Testis (tissue), 3 donors: ENCODE results near the gene ARHGEF28. TPM values are rescaled to one million over a fixed set of nuclear protein-coding genes. Genes with fewer than 3 reads are reported as not detected.

Experiments
- DNase-seq: peaks from one replicate; pipeline ENCODE4 v3.0.0-alpha.2; 2019
- H3K27ac ChIP-seq, 2 donors: fragments of 200-600 bp; sonication (generic); one replicate each; pipeline ENCODE4 v1.5.1; 2019
- H3K27me3 ChIP-seq: fragments of 200-600 bp; sonication (generic); one replicate; pipeline ENCODE4 v1.5.1; 2019
- H3K36me3 ChIP-seq: fragments of 200-600 bp; sonication (generic); one replicate; pipeline ENCODE4 v1.5.1; 2017; ENCODE audit warnings: low read depth; ENCODE audit errors: missing control alignments
- H3K4me1 ChIP-seq: fragments of 200-600 bp; sonication (generic); one replicate; pipeline ENCODE4 v1.5.1; 2019
- H3K4me3 ChIP-seq, 2 donors: fragments of 200-600 bp; sonication (generic); one replicate each; pipeline ENCODE4 v1.5.1; 2017 to 2019
- H3K9me3 ChIP-seq: fragments of 200-600 bp; sonication (generic); one replicate; pipeline ENCODE4 v1.5.1; 2017
- CTCF ChIP-seq, 3 experiments: fragments of 450-650 bp in 2 of 3; fragments of 200-600 bp in 1 of 3; sonication (generic) in 1 of 3; IDR thresholded peaks; one replicate each; pipeline ENCODE4 v1.5.1; 2016 to 2019; ENCODE audit warnings: antibody characterized with exemption in 3 of 3, mild to moderate bottlenecking in 2 of 3, moderate library complexity in 1 of 3
- POLR2A ChIP-seq: fragments of 450-650 bp; IDR thresholded peaks from one replicate; pipeline ENCODE4 v1.6.1; 2017; ENCODE audit warnings: antibody characterized with exemption, mild to moderate bottlenecking, moderate library complexity
- WGBS, 2 donors: methylation state at CpG; one replicate each; pipeline ENCODE4 v1.1.5; 2018; 5-methylcytosine and 5-hydroxymethylcytosine counted together
- intact Hi-C: fragments of 100-400 bp; cut with DNase I; formaldehyde crosslinking; loops from one replicate; pipeline ENCODE4 v1.15.1; 2023; ENCODE audit warnings: low total_unique reads
- polyA plus RNA-seq: library from polyadenylated mRNA; stranded (reverse); fragments of 350-450 nt; fragmentation: Illumina TruSeq; extraction: RNeasy Lipid Tissue Mini Kit (QIAGEN cat#74804); gene quantifications from one replicate; pipeline ENCODE4 v1.2.3, GENCODE V29; 2014; ENCODE audit warnings: low read depth, low replicate concordance; ENCODE audit not compliant: insufficient read depth
- total RNA-seq, 2 donors: library from RNA; depleted of rRNA; stranded (reverse); fragments of >200 nt; gene quantifications; one replicate each; pipeline ENCODE4 v1.2.3, GENCODE V29; 2016

Gene ARHGEF28
- total and polyA plus RNA-seq, 3 donors from 2014 or later: 3.9 to 8.7 (median 8.0) TPM

- no peak for DNase-seq
- 64 to 66% methylated on average over 3 of the region's 3 CpGs for WGBS, 2 donors
- intact Hi-C loops: no loop called here
Measured at GRCh38 chr5:73964352-73964865, 338.4 kb downstream of the ARHGEF28 start.

GRCh38 chr5:73966451-73966850 lies 340.5 kb downstream of the ARHGEF28 start:
- no peak overlapping the region for H3K4me3 ChIP-seq
- H3K4me1 ChIP-seq: peaks cover 3% of the 10 kb centered on the region
- no peaks in the 10 kb centered on the region for H3K36me3 ChIP-seq
- intact Hi-C loops: no loop called here
- WGBS, 2 donors: 92 to 97% methylated on average over 3 of the region's 3 CpGs
- TF ChIP-seq POLR2A (no peak), CTCF (IDR thresholded peaks at IDR 0.05) (no peak)
- no peaks in the 10 kb centered on the region for H3K9me3 ChIP-seq
- no peak overlapping the region for H3K27ac ChIP-seq
- no peak for DNase-seq
- H3K27me3 ChIP-seq: no peaks in the 10 kb centered on the region

More at GRCh38 chr5:73964352-73964865, 338.4 kb downstream of the ARHGEF28 start:
- Histone ChIP-seq H3K4me1 (peaks cover 3% of the 10 kb centered on the region), H3K9me3 (no peaks in the 10 kb centered on the region), H3K27ac (no peak overlapping the region), H3K27me3 (no peaks in the 10 kb centered on the region), H3K4me3 (no peak overlapping the region), H3K36me3 (no peaks in the 10 kb centered on the region)
- TF ChIP-seq POLR2A (no peak), CTCF (IDR thresholded peaks at IDR 0.05) (no peak)

- no peak overlapping the region for H3K4me3 ChIP-seq
- TF ChIP-seq CTCF (IDR thresholded peaks at IDR 0.05) (no peak), POLR2A (no peak)
- DNase-seq: no peak
- H3K4me1 ChIP-seq: peaks cover 3% of the 10 kb centered on the region
- intact Hi-C loops: no loop called here
- 91% methylated on average over 3 of the region's 3 CpGs for WGBS, 2 donors
- no peaks in the 10 kb centered on the region for H3K9me3 ChIP-seq
- H3K27me3 ChIP-seq: no peaks in the 10 kb centered on the region
- no peak overlapping the region for H3K27ac ChIP-seq
- H3K36me3 ChIP-seq: no peaks in the 10 kb centered on the region
Measured at GRCh38 chr5:73967347-73967746, 341.4 kb downstream of the ARHGEF28 start.

GRCh38 chr5:73968246-73968645 lies 342.2 kb downstream of the ARHGEF28 start:
- intact Hi-C loops: no loop called here
- DNase-seq: no peak
- Histone ChIP-seq H3K36me3 (no peaks in the 10 kb centered on the region), H3K27me3 (no peaks in the 10 kb centered on the region), H3K4me1 (peaks cover 3% of the 10 kb centered on the region), H3K9me3 (no peaks in the 10 kb centered on the region), H3K27ac (no peak overlapping the region), H3K4me3 (no peak overlapping the region)
- 90 to 100% methylated on average over 2 of the region's 2 CpGs for WGBS, 2 donors
- TF ChIP-seq CTCF (IDR thresholded peaks at IDR 0.05): no peak
- TF ChIP-seq POLR2A: no peak

- intact Hi-C loops: no loop called here
- Histone ChIP-seq H3K27me3 (no peaks in the 10 kb centered on the region), H3K27ac (no peak overlapping the region), H3K36me3 (no peaks in the 10 kb centered on the region), H3K4me3 (no peak overlapping the region), H3K9me3 (no peaks in the 10 kb centered on the region), H3K4me1 (peaks cover 3% of the 10 kb centered on the region)
- TF ChIP-seq POLR2A: no peak
- TF ChIP-seq CTCF (IDR thresholded peaks at IDR 0.05): no peak
- WGBS, 2 donors: 44 to 45% methylated on average over 8 of the region's 8 CpGs
- DNase-seq: no peak
Measured at GRCh38 chr5:73968729-73969128, 342.7 kb downstream of the ARHGEF28 start.
